HG03354 (cell line): Measurements from ENCODE around the gene ASCL1.

Experiments used
- ATAC-seq: cut with Tn5 transposase; IDR thresholded peaks from one replicate; pipeline ENCODE4 v1.9.1; 2021; ENCODE audit warnings: mild to moderate bottlenecking; ENCODE audit not compliant: unreplicated experiment, poor library complexity, severe bottlenecking

ASCL1 gene

GRCh38 chr12:102957339-102958050 is at the start of gene ASCL1:
Gene ASCL1, plus strand, starts transcription at chr12:102957674. Its CDS starts 571 bp downstream, at chr12:102958245.
- no peak for ATAC-seq

GRCh38 chr12:102907918-102908317 is 49.6 kb upstream of the ASCL1 start:
- ATAC-seq, result no peak

- ATAC-seq, result no peak
Observed at GRCh38 chr12:102910137-102910536, 47.3 kb upstream of the ASCL1 start.

GRCh38 chr12:102910792-102911191 is 46.7 kb upstream of the ASCL1 start:
- no peak for ATAC-seq

- ATAC-seq, result no peak
Observed at GRCh38 chr12:102911320-102911719, 46.2 kb upstream of the ASCL1 start.

GRCh38 chr12:102912258-102912657 is 45.2 kb upstream of the ASCL1 start:
- no peak for ATAC-seq

GRCh38 chr12:102913453-102914226 is 43.8 kb upstream of the ASCL1 start:
- no peak for ATAC-seq

GRCh38 chr12:102916252-102917025 is 41.0 kb upstream of the ASCL1 start:
- ATAC-seq, result no peak

GRCh38 chr12:102917026-102917787 is 40.3 kb upstream of the ASCL1 start, which contains the start of gene PAH:
Gene PAH, minus strand, starts transcription at chr12:102917244. Its CDS starts 114 bp downstream, at chr12:102917130.
- ATAC-seq, result peak; percentile 75

GRCh38 chr12:102918840-102919239 is 38.6 kb upstream of the ASCL1 start:
- ATAC-seq, result no peak

- no peak for ATAC-seq
Observed at GRCh38 chr12:102920271-102920670, 37.2 kb upstream of the ASCL1 start.

GRCh38 chr12:102921240-102921639 is 36.2 kb upstream of the ASCL1 start:
- no peak for ATAC-seq

- ATAC-seq, result no peak
Observed at GRCh38 chr12:102927220-102927619, 30.3 kb upstream of the ASCL1 start.

GRCh38 chr12:102933168-102933567 is 24.3 kb upstream of the ASCL1 start:
- ATAC-seq, result no peak

GRCh38 chr12:102939059-102939458 is 18.4 kb upstream of the ASCL1 start:
- no peak for ATAC-seq

- no peak for ATAC-seq
Observed at GRCh38 chr12:102939670-102940222, 17.7 kb upstream of the ASCL1 start.

- ATAC-seq, result no peak
Observed at GRCh38 chr12:102946042-102946441, 11.4 kb upstream of the ASCL1 start.

GRCh38 chr12:102948941-102949352 is 8.5 kb upstream of the ASCL1 start:
- no peak for ATAC-seq
